ENCODE results near the gene PPIF.

PPIF gene

GRCh38 chr10:79347226-79347893 is at the start of gene PPIF:
Gene PPIF, plus strand, starts transcription at chr10:79347469. Its CDS starts 80 bp downstream, at chr10:79347549.
- peak; percentile 77 to 93 for DNase-seq (ENCODE audit: low read depth in 1 of 2, low spot score in 1 of 2)

- DNase-seq (ENCODE audit: low read depth in 1 of 2, low spot score in 1 of 2): no peak
These were observed 48.6 kb upstream of the PPIF start for GRCh38 chr10:79298403-79299244.

GRCh38 chr10:79299397-79300241 is 47.6 kb upstream of the PPIF start:
- no peak for DNase-seq (ENCODE audit: low read depth in 1 of 2, low spot score in 1 of 2)

- DNase-seq (ENCODE audit: low read depth in 1 of 2, low spot score in 1 of 2): no peak
These were observed 46.6 kb upstream of the PPIF start for GRCh38 chr10:79300711-79301110.

- no peak for DNase-seq (ENCODE audit: low read depth in 1 of 2, low spot score in 1 of 2)
These were observed 45.3 kb upstream of the PPIF start for GRCh38 chr10:79301754-79302530.

GRCh38 chr10:79303631-79304478 is 43.4 kb upstream of the PPIF start:
- DNase-seq (ENCODE audit: low read depth in 1 of 2, low spot score in 1 of 2): no peak

- DNase-seq (ENCODE audit: low read depth in 1 of 2, low spot score in 1 of 2): no peak
These were observed 42.7 kb upstream of the PPIF start for GRCh38 chr10:79304479-79305087.

- no peak for DNase-seq (ENCODE audit: low read depth in 1 of 2, low spot score in 1 of 2)
These were observed 41.8 kb upstream of the PPIF start for GRCh38 chr10:79305515-79305914.

GRCh38 chr10:79305988-79306387 is 41.3 kb upstream of the PPIF start:
- DNase-seq (ENCODE audit: low read depth in 1 of 2, low spot score in 1 of 2): no peak

- no peak for DNase-seq (ENCODE audit: low read depth in 1 of 2, low spot score in 1 of 2)
These were observed 40.5 kb upstream of the PPIF start for GRCh38 chr10:79306644-79307220.

GRCh38 chr10:79308016-79308415 is 39.3 kb upstream of the PPIF start:
- no peak for DNase-seq (ENCODE audit: low read depth in 1 of 2, low spot score in 1 of 2)

GRCh38 chr10:79308969-79309665 is 38.2 kb upstream of the PPIF start:
- DNase-seq (ENCODE audit: low read depth in 1 of 2, low spot score in 1 of 2): no peak

- no peak for DNase-seq (ENCODE audit: low read depth in 1 of 2, low spot score in 1 of 2)
These were observed 36.9 kb upstream of the PPIF start for GRCh38 chr10:79310200-79310865.

- no peak for DNase-seq (ENCODE audit: low read depth in 1 of 2, low spot score in 1 of 2)
These were observed 36.2 kb upstream of the PPIF start for GRCh38 chr10:79310911-79311573.

GRCh38 chr10:79311581-79312407 is 35.5 kb upstream of the PPIF start:
- no peak for DNase-seq (ENCODE audit: low read depth in 1 of 2, low spot score in 1 of 2)

GRCh38 chr10:79312601-79313187 is 34.6 kb upstream of the PPIF start:
- DNase-seq (ENCODE audit: low read depth in 1 of 2, low spot score in 1 of 2): no peak

All from activated T-helper 1 cell treated with anti-CD3 and anti-CD28 coated beads, Interleukin-2, amount 50 U/mL, for 16 hours (primary cell).